ENCODE data around the gene CACNG7. TPM values are rescaled to one million over a fixed set of nuclear protein-coding genes. Genes with fewer than 3 reads are reported as not detected.

The CACNG7 gene
- total RNA-seq, 2 donors from 2014 or later, result not detected

GRCh38 chr19:53900191-53900860, 8.8 kb upstream of the CACNG7 start:
- intact Hi-C loops (cut with DNase I), result no loop called here

GRCh38 chr19:53903055-53903680, 5.9 kb upstream of the CACNG7 start:
- intact Hi-C loops (cut with DNase I), result no loop called here
- DNase-seq (ENCODE audit: low spot score), result no peak

More at GRCh38 chr19:53900191-53900860, 8.8 kb upstream of the CACNG7 start:
- no peak for DNase-seq (ENCODE audit: low spot score)

- intact Hi-C loops (cut with DNase I), result no loop called here
Measured at GRCh38 chr19:53904909-53905308, 4.2 kb upstream of the CACNG7 start.

GRCh38 chr19:53905787-53906186, 3.3 kb upstream of the CACNG7 start:
- no peak for DNase-seq (ENCODE audit: low spot score)
- intact Hi-C loops (cut with DNase I), result no loop called here

More at GRCh38 chr19:53904909-53905308, 4.2 kb upstream of the CACNG7 start:
- DNase-seq (ENCODE audit: low spot score), result no peak

GRCh38 chr19:53906211-53907192, 2.6 kb upstream of the CACNG7 start:
- intact Hi-C loops (cut with DNase I), result no loop called here

GRCh38 chr19:53907193-53907581, 1.9 kb upstream of the CACNG7 start:
- intact Hi-C loops (cut with DNase I), result no loop called here
- no peak for DNase-seq (ENCODE audit: low spot score)

More at GRCh38 chr19:53906211-53907192, 2.6 kb upstream of the CACNG7 start:
- DNase-seq (ENCODE audit: low spot score), result peak; percentile 89

- intact Hi-C loops (cut with DNase I), result no loop called here
- no peak for DNase-seq (ENCODE audit: low spot score)
Measured at GRCh38 chr19:53907690-53908089, 1.4 kb upstream of the CACNG7 start.

- peak; percentile 83 for DNase-seq (ENCODE audit: low spot score)
- intact Hi-C loops (cut with DNase I), result no loop called here
Measured at GRCh38 chr19:53908106-53908934, 758 bp upstream of the CACNG7 start.

- intact Hi-C loops (cut with DNase I), result loop anchor here in 1 of 2 donors (10.0 kb wide), 1 partner anchor 245 kb away; the partner anchor contains the start of gene LENG1
- DNase-seq (ENCODE audit: low spot score), result no peak
Measured at GRCh38 chr19:53909471-53910169, 542 bp downstream of the CACNG7 start.

- intact Hi-C loops (cut with DNase I), result loop anchor here in 1 of 2 donors (10.0 kb wide), 1 partner anchor 245 kb away; the partner anchor contains the start of gene LENG1
- DNase-seq (ENCODE audit: low spot score), result no peak
Measured at GRCh38 chr19:53910170-53910518, 1.1 kb downstream of the CACNG7 start.

GRCh38 chr19:53912653-53913052, 3.6 kb downstream of the CACNG7 start:
- intact Hi-C loops (cut with DNase I), result loop anchor here in 1 of 2 donors (10.0 kb wide), 1 partner anchor 242 kb away; the partner anchor contains the start of gene LENG1
- no peak for DNase-seq (ENCODE audit: low spot score)

- intact Hi-C loops (cut with DNase I), result loop anchor here in 1 of 2 donors (10.0 kb wide), 1 partner anchor 240 kb away; the partner anchor contains the start of gene LENG1
- DNase-seq (ENCODE audit: low spot score), result no peak
Measured at GRCh38 chr19:53915000-53915399, 5.9 kb downstream of the CACNG7 start.

GRCh38 chr19:53916004-53916403, 6.9 kb downstream of the CACNG7 start:
- intact Hi-C loops (cut with DNase I), result loop anchor here in 1 of 2 donors (10.0 kb wide), 1 partner anchor 239 kb away; the partner anchor contains the start of gene LENG1

GRCh38 chr19:53917356-53917755, 8.3 kb downstream of the CACNG7 start:
- DNase-seq (ENCODE audit: low spot score), result no peak
- intact Hi-C loops (cut with DNase I), result loop anchor here in 1 of 2 donors (10.0 kb wide), 1 partner anchor 237 kb away; the partner anchor contains the start of gene LENG1

More at GRCh38 chr19:53916004-53916403, 6.9 kb downstream of the CACNG7 start:
- no peak for DNase-seq (ENCODE audit: low spot score)

- intact Hi-C loops (cut with DNase I), result loop anchor here in 1 of 2 donors (5.0 kb wide), 1 partner anchor 325 kb away; no protein-coding TSS in a partner anchor
- no peak for DNase-seq (ENCODE audit: low spot score)
Measured at GRCh38 chr19:53927739-53928138, 18.7 kb downstream of the CACNG7 start.

- DNase-seq (ENCODE audit: low spot score), result no peak
- intact Hi-C loops (cut with DNase I), result no loop called here
Measured at GRCh38 chr19:53936029-53936428, 27.0 kb downstream of the CACNG7 start.

GRCh38 chr19:53942001-53942786, 33.1 kb downstream of the CACNG7 start:
- DNase-seq (ENCODE audit: low spot score), result no peak
- intact Hi-C loops (cut with DNase I), result no loop called here

Measured in posterior vena cava (tissue), 2 donors.